CD14-positive monocyte (primary cell): ENCODE data around the gene UBE3C. TPM values are rescaled to one million over a fixed set of nuclear protein-coding genes. Genes with fewer than 3 reads are reported as not detected.

Experiments used
- DNase-seq, 3 donors: peaks; one replicate each; pipeline ENCODE4 v3.0.0-alpha.2; 2011 to 2022
- H2AFZ ChIP-seq: 2 replicates; pipeline ENCODE4 v1.6.0; 2012; ENCODE audit warnings: mild to moderate bottlenecking, low read depth, low read length, inconsistent platforms; ENCODE audit not compliant: insufficient read depth, poor library complexity, severe bottlenecking
- H3K27ac ChIP-seq, 2 donors: 1 replicate in 1 of 2; 2 replicates in 1 of 2; pipeline ENCODE4 v1.5.1; 2012 to 2013; ENCODE audit warnings: low read length in 2 of 2, control low read depth in 1 of 2, inconsistent platforms in 1 of 2, low read depth in 1 of 2, mild to moderate bottlenecking in 1 of 2
- H3K27me3 ChIP-seq, 2 donors: one replicate each; pipeline versions ENCODE4 v1.6.0 to v1.6.1; 2011 to 2013; ENCODE audit warnings: low read length in 2 of 2; ENCODE audit not compliant: control insufficient read depth in 2 of 2, insufficient read depth in 2 of 2
- H3K36me3 ChIP-seq, 2 donors: replicated peaks in 1 of 2; 1 replicate in 1 of 2; 2 replicates in 1 of 2; pipeline versions ENCODE4 v1.5.1 to v1.6.1; 2012 to 2013; ENCODE audit warnings: low read length in 2 of 2, control low read depth in 1 of 2, inconsistent platforms in 1 of 2, mild to moderate bottlenecking in 1 of 2; ENCODE audit not compliant: insufficient read depth in 2 of 2, control insufficient read depth in 1 of 2
- H3K4me1 ChIP-seq, 2 donors: 1 replicate in 1 of 2; 2 replicates in 1 of 2; pipeline versions ENCODE4 v1.5.1 to v1.6.1; 2012 to 2013; ENCODE audit warnings: low read length in 2 of 2, control low read depth in 1 of 2, inconsistent platforms in 1 of 2, mild to moderate bottlenecking in 1 of 2, moderate library complexity in 1 of 2; ENCODE audit not compliant: insufficient read depth in 2 of 2, control insufficient read depth in 1 of 2
- H3K4me2 ChIP-seq: replicated peaks from 2 replicates; pipeline ENCODE3; 2012; ENCODE audit warnings: low read length, moderate library complexity, mild to moderate bottlenecking; ENCODE audit not compliant: poor library complexity, severe bottlenecking; ENCODE audit errors: extremely low read depth
- H3K4me3 ChIP-seq, 3 experiments: fragments of 200-600 bp in 1 of 3; sonication (generic) in 1 of 3; replicated peaks in 1 of 3; 1 replicate in 2 of 3; 2 replicates in 1 of 3; pipeline ENCODE4 v1.5.1; 2011 to 2013; ENCODE audit warnings: low read length in 3 of 3, mild to moderate bottlenecking in 3 of 3, control low read depth in 2 of 3, low read depth in 2 of 3, inconsistent platforms in 1 of 3, moderate library complexity in 1 of 3
- H3K79me2 ChIP-seq: 2 replicates; pipeline ENCODE4 v1.6.0; 2012; ENCODE audit warnings: mild to moderate bottlenecking, control low read depth, inconsistent platforms, low read length, moderate library complexity; ENCODE audit not compliant: insufficient read depth
- H3K9ac ChIP-seq: 2 replicates; pipeline ENCODE4 v1.6.0; 2017; ENCODE audit warnings: low read length, mild to moderate bottlenecking; ENCODE audit not compliant: insufficient read depth, poor library complexity, severe bottlenecking
- H3K9me3 ChIP-seq, 2 donors: replicated peaks in 1 of 2; 1 replicate in 1 of 2; 2 replicates in 1 of 2; pipeline versions ENCODE4 v1.5.1 to v1.6.1; 2012 to 2013; ENCODE audit warnings: low read length in 2 of 2, control low read depth in 1 of 2; ENCODE audit not compliant: control insufficient read depth in 1 of 2, insufficient read depth in 1 of 2
- H4K20me1 ChIP-seq: 2 replicates; pipeline ENCODE4 v1.6.0; 2012; ENCODE audit warnings: mild to moderate bottlenecking, low read length, control low read depth, moderate library complexity; ENCODE audit not compliant: insufficient read depth
- H3K27ac Mint-ChIP-seq, 7 donors: one replicate each; pipeline ENCODE4 v1.8.0; 2020; ENCODE audit warnings: mild to moderate bottlenecking in 7 of 7, mixed read lengths in 7 of 7, moderate library complexity in 6 of 7, inconsistent platforms in 2 of 7
- H3K27me3 Mint-ChIP-seq, 3 donors: one replicate each; pipeline ENCODE4 v1.8.0; 2021 to 2022; ENCODE audit warnings: low read depth in 3 of 3, mild to moderate bottlenecking in 3 of 3, mixed read lengths in 3 of 3, moderate library complexity in 3 of 3, inconsistent platforms in 1 of 3
- H3K36me3 Mint-ChIP-seq, 2 donors: one replicate each; pipeline ENCODE4 v1.8.0; 2020; ENCODE audit warnings: mixed read lengths in 2 of 2, inconsistent platforms in 1 of 2, mild to moderate bottlenecking in 1 of 2
- H3K4me1 Mint-ChIP-seq: one replicate; pipeline ENCODE4 v1.8.0; 2020; ENCODE audit warnings: mild to moderate bottlenecking, mixed read lengths
- H3K4me3 Mint-ChIP-seq, 2 donors: one replicate each; pipeline ENCODE4 v1.8.0; 2020; ENCODE audit warnings: mild to moderate bottlenecking in 2 of 2, mixed read lengths in 2 of 2, moderate library complexity in 1 of 2
- H3K9me3 Mint-ChIP-seq, 7 donors: one replicate each; pipeline ENCODE4 v1.8.0; 2020 to 2022; ENCODE audit warnings: mixed read lengths in 7 of 7, mild to moderate bottlenecking in 6 of 7, moderate library complexity in 6 of 7, inconsistent platforms in 2 of 7
- WGBS: methylation state at CpG from one replicate; pipeline ENCODE4 v1.1.5; 2013; ENCODE audit warnings: missing lambda C conversion rate; ENCODE audit not compliant: insufficient coverage; 5-methylcytosine and 5-hydroxymethylcytosine counted together
- intact Hi-C, 2 donors: fragments of 100-400 bp; cut with micrococcal nuclease; formaldehyde crosslinking; loops; one replicate each; pipeline versions ENCODE4 v1.15.0 to v1.15.1; 2023
- polyA plus RNA-seq, 3 donors: library from polyadenylated mRNA; depleted of rRNA in 1 of 3; unstranded in 2 of 3; stranded (reverse) in 1 of 3; fragments of 300-500 nt in 2 of 3; fragments of >200 nt in 1 of 3; fragmentation: Illumina TruSeq in 2 of 3; gene quantifications; 1 replicate in 2 of 3; 2 replicates in 1 of 3; pipeline ENCODE4 v1.2.3, GENCODE V29; 2012 to 2021
- TF ChIP-seq, protein P1 (sequence below): fragments of 200-600 bp; IDR thresholded peaks from one replicate; pipeline ENCODE4 v1.8.0; 2022; ENCODE audit warnings: antibody characterized with exemption, mild to moderate bottlenecking

UBE3C gene
- polyA plus RNA-seq, 3 donors, result 19.5 to 34.5 (median 24.3) TPM

DNA sequence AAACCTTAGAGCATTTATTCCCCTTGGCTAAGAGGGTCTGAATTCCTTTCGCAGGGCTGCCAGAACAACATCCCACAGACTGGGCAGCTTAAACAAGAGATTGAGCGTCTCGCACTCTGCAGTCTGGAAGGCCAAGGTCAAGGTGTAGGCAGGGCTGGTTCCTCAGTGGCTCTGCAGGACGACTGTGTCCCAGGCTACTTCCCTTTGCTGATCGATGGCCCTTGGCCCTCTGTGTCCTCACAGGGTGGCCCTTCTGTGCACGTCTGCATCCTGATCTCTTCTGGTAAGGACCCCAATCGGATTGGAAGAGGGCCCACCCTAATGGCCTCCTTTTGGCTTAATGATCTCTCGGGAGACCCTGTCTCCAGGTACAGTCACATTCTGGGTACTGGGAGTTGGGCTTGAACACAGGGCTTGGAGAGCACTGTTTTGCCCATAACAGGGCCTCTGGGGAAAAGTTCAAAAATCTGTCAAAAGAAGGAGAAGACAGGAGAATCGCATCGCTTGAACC, 162.9 kb downstream of the UBE3C start:
- peaks cover 0 to 5% of the 10 kb centered on the region in 2 donors for H3K36me3 Mint-ChIP-seq
- H3K27ac Mint-ChIP-seq, result peak overlapping the region; percentile 96 to 100 (median 98)
- no peaks in the 10 kb centered on the region for H3K36me3 ChIP-seq
- H3K27me3 Mint-ChIP-seq, result peaks cover 0 to 3% (median 0%) of the 10 kb centered on the region in 3 donors
- H3K9ac ChIP-seq, result peak overlapping the region; percentile 75
- no peaks in the 10 kb centered on the region for H3K9me3 ChIP-seq
- H2AFZ ChIP-seq, result peak overlapping the region; percentile 71
- H3K27ac ChIP-seq, result peak overlapping the region; percentile 96 to 98
- peak overlapping the region; percentile 66 for H3K4me2 ChIP-seq
- no peaks in the 10 kb centered on the region for H3K27me3 ChIP-seq
- H3K4me3 Mint-ChIP-seq, result peak overlapping the region; percentile 67 to 80
- 48% methylated on average over 4 of the region's 10 CpGs for whole genome bisulfite sequencing
- H3K4me3 ChIP-seq, result peak overlapping the region in 2 of 3 experiments; percentile 17 to 54
- intact Hi-C loops, result loop anchor here in 1 of 2 donors (1.0 kb wide), 1 partner anchor 34 kb away; no protein-coding TSS in a partner anchor
- H4K20me1 ChIP-seq, result no peaks in the 10 kb centered on the region
- TF ChIP-seq, protein P1, sequence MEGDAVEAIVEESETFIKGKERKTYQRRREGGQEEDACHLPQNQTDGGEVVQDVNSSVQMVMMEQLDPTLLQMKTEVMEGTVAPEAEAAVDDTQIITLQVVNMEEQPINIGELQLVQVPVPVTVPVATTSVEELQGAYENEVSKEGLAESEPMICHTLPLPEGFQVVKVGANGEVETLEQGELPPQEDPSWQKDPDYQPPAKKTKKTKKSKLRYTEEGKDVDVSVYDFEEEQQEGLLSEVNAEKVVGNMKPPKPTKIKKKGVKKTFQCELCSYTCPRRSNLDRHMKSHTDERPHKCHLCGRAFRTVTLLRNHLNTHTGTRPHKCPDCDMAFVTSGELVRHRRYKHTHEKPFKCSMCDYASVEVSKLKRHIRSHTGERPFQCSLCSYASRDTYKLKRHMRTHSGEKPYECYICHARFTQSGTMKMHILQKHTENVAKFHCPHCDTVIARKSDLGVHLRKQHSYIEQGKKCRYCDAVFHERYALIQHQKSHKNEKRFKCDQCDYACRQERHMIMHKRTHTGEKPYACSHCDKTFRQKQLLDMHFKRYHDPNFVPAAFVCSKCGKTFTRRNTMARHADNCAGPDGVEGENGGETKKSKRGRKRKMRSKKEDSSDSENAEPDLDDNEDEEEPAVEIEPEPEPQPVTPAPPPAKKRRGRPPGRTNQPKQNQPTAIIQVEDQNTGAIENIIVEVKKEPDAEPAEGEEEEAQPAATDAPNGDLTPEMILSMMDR, result no peak
- no peaks in the 10 kb centered on the region for H3K9me3 Mint-ChIP-seq
- DNase-seq, result peak in 2 of 3 donors; percentile 43 to 48
- H3K4me1 Mint-ChIP-seq, result peaks cover 63% of the 10 kb centered on the region
- peaks cover 52 to 57% of the 10 kb centered on the region in 2 donors for H3K4me1 ChIP-seq
- H3K79me2 ChIP-seq, result no peaks in the 10 kb centered on the region

DNA sequence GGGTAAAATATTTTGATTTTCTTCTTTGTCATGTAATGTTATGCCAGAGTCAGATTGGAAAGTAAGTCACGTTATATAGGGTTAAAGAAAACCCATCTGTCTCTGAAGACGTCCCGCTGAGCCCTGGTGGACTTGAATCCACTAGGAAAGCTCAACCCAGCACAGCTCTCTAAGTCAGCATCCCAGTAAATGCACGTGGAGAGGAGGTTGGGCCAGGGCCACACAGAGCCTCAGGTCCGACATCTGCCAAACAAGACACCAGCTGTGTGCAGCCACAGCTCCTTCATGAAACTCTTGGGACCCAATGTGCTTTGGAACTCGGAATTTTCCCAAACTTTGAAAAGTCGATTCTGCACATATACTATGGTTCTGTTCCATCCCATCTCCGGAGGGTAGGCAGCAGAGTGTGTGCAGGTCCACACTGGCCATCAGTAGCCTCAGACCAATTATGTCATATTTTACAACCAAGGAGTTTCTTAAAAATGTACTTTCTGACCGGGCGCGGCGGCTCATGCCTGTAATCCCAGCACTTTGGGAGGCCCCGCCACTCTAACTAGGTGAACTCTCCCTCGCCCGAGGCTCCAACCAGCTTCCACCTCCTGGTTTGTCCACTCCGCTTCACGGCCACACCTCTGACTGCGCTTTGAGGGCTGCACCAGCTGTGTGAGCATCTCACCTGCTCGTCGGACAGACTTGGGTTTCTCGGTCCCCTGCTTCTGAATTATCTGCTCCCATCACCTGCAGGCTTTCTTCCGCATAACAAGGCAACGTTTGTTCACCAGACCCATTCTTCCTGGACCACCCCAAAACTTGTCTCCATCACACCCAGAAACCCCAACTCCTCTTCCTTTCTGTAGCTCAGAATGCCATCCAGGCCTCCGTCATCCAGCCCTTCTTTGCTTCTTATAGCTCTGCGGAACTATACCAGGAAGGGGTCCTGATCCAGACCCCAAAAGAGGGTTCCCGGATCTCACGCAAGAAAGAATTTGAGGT, 168.4 kb downstream of the UBE3C start:
- H2AFZ ChIP-seq, result no peak overlapping the region
- Mint-ChIP-seq H3K4me1 (peaks cover 17% of the 10 kb centered on the region), H3K4me3 (no peak overlapping the region), H3K9me3 (peaks cover 0 to 4% (median 0%) of the 10 kb centered on the region in 7 donors), H3K36me3 (no peaks in the 10 kb centered on the region), H3K27me3 (peaks cover 0 to 3% (median 0%) of the 10 kb centered on the region in 3 donors), H3K27ac (no peak overlapping the region)
- no peaks in the 10 kb centered on the region for H3K9me3 ChIP-seq
- H3K4me2 ChIP-seq, result no peak overlapping the region
- H3K27ac ChIP-seq, result no peak overlapping the region
- 95% methylated on average over 22 of the region's 27 CpGs for WGBS
- H3K4me1 ChIP-seq, result peaks cover 12 to 13% of the 10 kb centered on the region in 2 donors
- no peak overlapping the region for H3K4me3 ChIP-seq
- no peaks in the 10 kb centered on the region for H3K27me3 ChIP-seq
- no peak overlapping the region for H3K9ac ChIP-seq
- no peaks in the 10 kb centered on the region for H3K36me3 ChIP-seq
- no peaks in the 10 kb centered on the region for H4K20me1 ChIP-seq
- no peak for DNase-seq
- intact Hi-C loops, result no loop called here
- no peaks in the 10 kb centered on the region for H3K79me2 ChIP-seq
- TF ChIP-seq, protein P1, result no peak
